Hippocampal formation (tissue), 2 donors: ENCODE data around the gene KRT39.

Experiments used
- DNase-seq, 2 donors: peaks; one replicate each; lab custom pipeline; 2025; lab: John Stamatoyannopoulos, UW

Gene KRT39

GRCh38 chr17:40980117-40980516, 13.4 kb upstream of the KRT39 start:
- DNase-seq = no peak

DNA sequence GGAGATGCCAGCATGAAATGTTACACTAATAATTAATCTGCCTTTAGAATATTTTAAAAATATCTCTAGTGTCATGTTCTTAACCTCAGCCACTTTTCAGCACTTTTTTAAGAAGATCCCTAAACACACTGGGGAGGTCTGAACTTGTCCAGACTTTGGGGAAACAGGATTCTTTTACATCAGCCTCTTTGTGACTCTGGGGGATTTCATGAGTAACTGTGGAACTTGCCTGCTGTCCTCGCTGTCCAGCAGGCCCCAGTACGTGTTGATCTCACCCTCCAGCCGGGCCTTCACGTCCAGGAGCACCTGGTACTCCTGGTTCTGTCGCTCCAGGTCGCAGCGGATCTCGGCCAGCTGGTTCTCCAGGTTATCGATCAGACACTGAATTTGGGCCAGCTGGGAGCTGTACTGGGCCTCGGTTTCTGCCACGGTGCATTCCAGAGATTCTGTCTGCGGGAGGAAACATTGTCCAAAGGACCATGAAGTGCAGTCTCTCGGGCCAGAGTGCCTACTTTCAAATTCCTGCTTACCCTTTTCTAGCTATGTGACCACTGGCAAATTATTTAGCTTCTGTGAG, 11.9 kb upstream of the KRT39 start:
- no peak for DNase-seq

DNA sequence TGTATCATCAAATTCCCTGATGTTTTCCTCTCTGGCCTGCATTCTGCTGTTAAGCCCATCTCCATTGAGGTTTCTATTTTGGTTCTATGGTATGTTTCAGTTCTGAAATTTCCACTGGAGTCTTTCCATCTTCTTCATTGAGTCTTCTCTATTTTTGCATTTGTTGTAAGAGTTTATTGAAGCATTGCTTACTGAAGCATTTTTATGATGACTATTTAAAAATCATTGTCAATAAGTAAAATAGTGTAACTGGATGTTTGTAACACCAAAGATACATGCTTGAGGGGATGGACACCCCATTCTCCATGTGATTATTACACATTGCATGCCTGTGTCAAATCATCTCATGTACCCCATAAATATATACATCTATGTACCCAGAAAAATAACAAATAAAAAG, 8.8 kb upstream of the KRT39 start:
- no peak for DNase-seq

GRCh38 chr17:40974366-40974765, 7.6 kb upstream of the KRT39 start:
- no peak for DNase-seq

GRCh38 chr17:40967582-40967981, 834 bp upstream of the KRT39 start:
- DNase-seq = no peak

- no peak for DNase-seq
Measured at GRCh38 chr17:40963838-40964237, 2.9 kb downstream of the KRT39 start.

DNA sequence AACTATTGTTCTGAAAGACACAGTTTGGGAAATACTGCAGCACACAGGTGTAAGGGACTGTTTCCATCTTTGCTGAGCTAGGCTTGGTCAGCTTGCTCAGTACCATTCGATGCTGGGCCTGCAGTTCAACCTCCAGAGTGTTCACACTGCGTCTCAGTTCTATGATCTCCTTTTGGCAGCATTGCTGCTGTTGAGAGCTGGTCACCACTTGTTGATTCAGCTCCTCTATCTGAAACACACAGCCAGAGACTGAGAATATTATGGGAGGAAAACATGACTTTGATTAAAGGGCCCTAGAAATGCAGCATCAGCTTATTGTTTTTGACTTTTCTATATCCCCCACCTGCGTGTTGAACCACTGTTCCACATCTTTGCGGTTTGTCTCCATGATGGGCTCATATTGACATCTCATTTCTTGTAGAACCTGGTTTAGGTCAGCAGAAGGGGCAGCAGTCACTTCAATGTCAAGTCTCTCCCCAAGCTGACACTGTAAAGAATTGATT, 4.6 kb downstream of the KRT39 start:
- DNase-seq = no peak

- no peak for DNase-seq
Measured at GRCh38 chr17:40961591-40961990, 5.2 kb downstream of the KRT39 start.

- DNase-seq = no peak
Measured at GRCh38 chr17:40960144-40960543, 6.6 kb downstream of the KRT39 start.

GRCh38 chr17:40958086-40958953, 8.4 kb downstream of the KRT39 start:
- DNase-seq = no peak

GRCh38 chr17:40956401-40957254, 10.1 kb downstream of the KRT39 start:
- DNase-seq = no peak

DNA sequence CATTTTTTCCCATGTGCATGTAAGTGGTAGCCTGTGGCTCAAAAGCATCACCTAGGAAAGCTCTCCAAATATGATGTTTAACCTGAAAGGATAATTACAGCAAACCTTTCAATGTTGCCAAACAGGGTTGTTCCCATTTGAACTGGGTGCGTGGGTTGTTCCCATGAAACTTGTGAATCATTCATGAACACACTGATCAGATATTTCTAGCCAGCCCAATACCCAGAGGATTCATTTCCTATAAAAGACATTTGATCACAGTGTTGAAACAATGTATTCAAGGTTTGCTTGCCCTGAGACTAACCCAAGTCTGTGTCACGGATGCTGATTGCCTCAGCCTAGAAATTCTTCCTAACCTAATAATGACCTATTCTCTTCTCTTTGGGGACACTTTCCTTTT, 12.9 kb downstream of the KRT39 start:
- no peak for DNase-seq

DNA sequence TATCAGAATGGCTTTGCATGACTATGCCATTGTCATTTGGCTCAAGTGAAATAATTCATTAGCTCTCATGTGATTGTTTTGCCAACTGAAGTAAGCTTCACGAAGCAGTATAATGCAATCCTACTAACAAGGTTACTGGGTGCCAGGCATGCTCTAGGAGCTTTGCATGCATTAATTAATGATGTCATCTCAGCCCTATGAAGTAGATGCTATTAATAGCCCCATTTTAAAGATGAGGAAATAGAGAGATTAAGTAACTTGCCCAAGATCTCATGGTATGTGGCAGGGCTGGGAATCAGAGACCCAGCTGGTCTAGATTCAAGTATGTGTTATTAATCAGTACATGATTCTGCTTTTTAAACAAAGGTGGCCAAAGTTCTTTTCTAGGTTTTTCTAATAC, 14.1 kb downstream of the KRT39 start:
- no peak for DNase-seq

DNA sequence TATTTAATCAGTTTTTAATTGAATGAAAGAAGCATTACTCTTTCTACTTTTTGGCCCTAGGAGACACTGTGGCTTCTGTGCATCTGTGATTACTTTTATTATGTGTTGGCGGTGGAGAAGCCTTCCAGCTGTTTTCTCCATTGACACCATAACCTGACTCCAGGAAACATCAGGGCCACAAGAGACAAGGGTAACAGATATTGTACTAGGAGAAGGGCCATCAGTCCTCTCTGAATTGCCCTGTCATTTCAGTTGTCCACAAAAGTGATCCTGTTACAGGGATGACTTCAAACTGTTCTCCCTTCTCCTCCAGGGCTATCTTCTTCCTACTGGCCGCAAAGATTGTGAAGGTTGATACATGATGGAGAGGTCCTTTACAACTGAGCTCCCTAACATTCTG, 14.6 kb downstream of the KRT39 start:
- no peak for DNase-seq

DNA sequence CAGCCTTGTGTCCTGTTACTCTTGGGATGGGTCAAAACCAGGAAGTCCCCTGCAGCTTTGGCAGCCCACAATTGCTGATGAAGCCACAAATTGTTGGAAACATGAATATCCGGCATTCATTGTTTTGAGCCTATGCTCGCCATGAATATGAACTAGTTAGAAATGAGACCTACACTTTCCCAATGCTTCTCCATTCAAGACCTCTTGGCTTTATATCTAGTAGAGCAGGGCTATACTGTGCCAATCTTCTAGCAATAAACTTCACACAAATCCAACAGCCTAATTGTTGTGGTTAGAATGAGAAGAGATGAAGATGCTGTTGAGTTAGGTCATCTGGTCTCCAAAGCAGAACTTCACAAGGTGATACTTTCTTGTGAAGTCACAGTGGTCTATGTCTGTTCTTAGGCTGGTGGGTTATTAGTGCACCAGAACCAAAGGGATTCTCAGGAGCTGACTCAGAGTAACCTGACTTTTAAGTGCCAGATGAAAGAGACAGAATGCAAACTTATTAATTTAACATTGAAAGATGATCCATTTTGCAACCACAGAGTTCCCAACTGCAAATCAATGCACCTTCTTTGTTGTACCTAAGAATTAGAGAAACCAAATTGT, 15.6 kb downstream of the KRT39 start:
- DNase-seq = no peak

GRCh38 chr17:40950176-40950575, 16.6 kb downstream of the KRT39 start:
- no peak for DNase-seq

- DNase-seq = no peak
Measured at GRCh38 chr17:40949418-40949817, 17.3 kb downstream of the KRT39 start.

- DNase-seq = no peak
Measured at GRCh38 chr17:40947929-40948328, 18.8 kb downstream of the KRT39 start.

DNA sequence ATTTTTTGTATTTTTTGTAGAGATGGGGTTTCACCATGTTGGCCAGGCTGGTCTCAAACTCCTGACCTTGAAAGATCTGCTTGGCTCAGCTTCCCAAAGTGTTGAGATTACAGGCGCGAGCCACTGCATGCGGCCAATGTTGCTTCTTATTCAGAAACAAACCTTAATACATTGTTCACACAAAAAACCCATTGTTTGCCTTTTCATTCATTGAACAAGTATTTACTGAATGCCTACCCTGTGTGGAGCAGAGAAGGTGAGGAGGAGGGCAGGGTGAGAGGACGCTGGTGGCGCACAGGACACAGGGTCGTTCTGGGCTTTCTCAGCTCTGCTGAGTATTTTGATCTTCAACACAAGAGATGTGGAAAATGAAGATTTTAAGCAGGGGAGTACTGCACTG, 21.3 kb downstream of the KRT39 start:
- no peak for DNase-seq

- DNase-seq = no peak
Measured at GRCh38 chr17:40944531-40944930, 22.2 kb downstream of the KRT39 start.

GRCh38 chr17:40942553-40942952, 24.2 kb downstream of the KRT39 start:
- DNase-seq = no peak

DNA sequence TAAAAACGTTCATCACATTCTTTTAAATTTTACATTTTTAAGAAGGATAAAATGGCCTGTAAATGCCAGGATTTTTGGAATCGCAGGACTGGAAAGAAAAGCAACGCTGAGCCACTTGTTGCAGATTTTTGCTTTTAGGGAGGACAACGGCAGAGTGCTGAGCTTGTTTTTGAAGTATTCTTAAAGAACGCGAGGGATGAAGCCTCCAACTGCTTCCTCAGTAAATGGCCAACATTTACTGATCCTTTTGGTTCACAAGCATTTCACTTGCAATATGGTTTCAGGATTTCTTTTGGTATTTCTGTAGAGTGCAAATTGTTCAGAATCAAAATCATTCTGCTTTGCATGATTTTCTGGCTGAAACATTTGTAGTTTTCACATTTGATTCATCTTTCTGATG, 26.5 kb downstream of the KRT39 start:
- no peak for DNase-seq
